Posterior cingulate gyrus (tissue), 11 donors: Measurements from ENCODE around the gene DCAF5.

ENCODE experiments used
- DNase-seq, 10 donors: peaks; one replicate each; pipeline versions ENCODE4 v3.0.0 to v3.0.0-alpha.2; 2020 to 2021; ENCODE audit warnings: mixed read lengths in 3 of 10
- intact Hi-C: fragments of 100-400 bp; cut with DNase I; formaldehyde crosslinking; loops from one replicate; pipeline ENCODE4 v1.15.1; 2023

DCAF5 gene

DNA sequence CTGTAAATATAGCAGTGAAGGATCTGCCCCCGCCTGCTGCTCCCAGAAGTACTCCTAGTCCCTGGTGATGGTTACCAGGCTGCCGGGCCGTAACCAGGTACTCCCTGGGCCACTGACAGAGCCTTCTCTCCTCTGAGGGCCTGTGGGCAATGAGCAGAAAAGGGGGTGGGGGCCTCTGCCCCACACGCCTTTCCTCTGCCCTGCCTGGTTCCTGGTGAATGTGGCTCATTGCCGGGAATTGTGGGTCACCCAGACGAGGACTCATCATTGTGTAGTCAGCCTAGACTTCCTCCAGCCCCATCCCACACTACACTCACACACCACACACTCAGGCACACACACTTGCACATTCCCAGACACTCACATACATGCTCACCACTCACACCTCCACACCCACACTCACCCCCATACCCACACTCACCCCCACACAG, 138.1 kb downstream of the DCAF5 start:
- intact Hi-C loops = no loop called here
- peak in 4 of 10 donors; percentile 28 to 87 (median 62) for DNase-seq

GRCh38 chr14:69013943-69014782, 138.8 kb downstream of the DCAF5 start:
- intact Hi-C loops = no loop called here
- peak in 7 of 10 donors; percentile 39 to 91 (median 56) for DNase-seq

DNA sequence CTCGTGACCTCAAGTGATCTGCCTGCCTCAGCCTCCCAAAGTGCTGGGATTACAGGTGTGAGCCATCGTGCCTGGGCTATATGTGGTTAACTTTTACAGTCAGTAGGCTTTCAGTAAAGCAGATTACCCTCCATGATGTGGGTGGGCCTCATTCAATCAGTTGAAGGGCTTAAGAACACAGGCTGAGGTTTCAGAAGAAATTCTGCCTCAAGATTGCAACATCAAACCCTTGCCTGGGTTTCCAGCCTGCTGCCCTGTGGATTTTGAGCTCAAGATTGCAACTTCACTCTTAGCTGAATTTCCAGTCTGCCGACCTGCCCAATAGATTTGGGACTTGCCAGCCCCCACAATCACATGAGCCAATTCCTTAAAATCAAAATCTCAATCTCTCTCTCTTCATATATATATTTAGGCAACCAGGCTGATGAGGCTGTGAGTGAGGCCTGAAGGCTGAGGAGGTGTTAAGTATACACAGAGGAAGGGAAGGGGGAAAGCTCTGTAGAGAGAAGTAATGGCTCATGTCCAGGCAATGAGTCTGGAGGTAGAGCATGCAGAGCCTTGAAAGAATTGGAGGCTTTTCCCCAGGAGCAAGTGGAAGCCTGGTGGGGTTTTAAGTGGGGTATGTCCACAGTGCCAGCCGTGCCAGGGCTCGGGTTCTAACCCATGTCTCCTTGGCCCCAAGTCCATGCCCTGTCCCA, 140.5 kb downstream of the DCAF5 start:
- DNase-seq = peak in 1 of 10 donors; percentile 80

GRCh38 chr14:69010648-69011047, 142.3 kb downstream of the DCAF5 start:
- intact Hi-C loops = no loop called here
- no peak for DNase-seq

More for the DNA sequence above, 140.5 kb downstream of the DCAF5 start:
- intact Hi-C loops = no loop called here

- intact Hi-C loops = no loop called here
- no peak for DNase-seq
Observed at GRCh38 chr14:69008421-69008884, 144.5 kb downstream of the DCAF5 start.

GRCh38 chr14:69006346-69006745, 146.6 kb downstream of the DCAF5 start:
- DNase-seq = no peak
- intact Hi-C loops = no loop called here

GRCh38 chr14:69005432-69006148, 147.3 kb downstream of the DCAF5 start:
- intact Hi-C loops = no loop called here
- DNase-seq = peak in 2 of 10 donors; percentile 29 to 85

- peak in 1 of 10 donors; percentile 11 for DNase-seq
- intact Hi-C loops = no loop called here
Observed at GRCh38 chr14:69004731-69005431, 148.0 kb downstream of the DCAF5 start.

- peak in 1 of 10 donors; percentile 51 for DNase-seq
- intact Hi-C loops = no loop called here
Observed at GRCh38 chr14:69003626-69004025, 149.3 kb downstream of the DCAF5 start.

DNA sequence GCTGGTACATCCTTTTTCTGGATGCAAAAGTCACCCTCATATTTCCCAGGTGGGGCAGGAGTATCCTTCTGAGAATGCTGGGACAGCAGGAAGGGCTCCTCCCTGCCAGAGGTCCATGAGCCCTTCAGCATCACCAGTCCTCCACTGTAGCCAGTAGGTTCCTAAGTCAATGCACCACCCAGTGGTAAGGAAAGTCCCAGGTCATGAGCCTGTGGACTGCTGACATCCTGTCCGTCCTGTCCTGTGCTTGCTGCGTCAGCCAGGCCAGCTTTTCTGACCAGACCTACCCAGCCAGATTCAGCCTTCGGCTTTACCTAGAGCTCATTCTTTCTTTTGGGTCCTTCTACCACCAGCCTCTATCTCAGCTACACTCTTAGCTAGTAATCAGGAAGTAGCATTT, 150.8 kb downstream of the DCAF5 start:
- intact Hi-C loops = no loop called here
- peak in 2 of 10 donors; percentile 26 to 29 for DNase-seq

GRCh38 chr14:69001375-69001774, 151.5 kb downstream of the DCAF5 start:
- no peak for DNase-seq
- intact Hi-C loops = no loop called here
